ENCODE results near the gene CTDSP2. TPM values are rescaled to one million over a fixed set of nuclear protein-coding genes. Genes with fewer than 3 reads are reported as not detected.
"Not testable (repeated sequence)": the region's sequence is repeated elsewhere in the genome, so short reads cannot be mapped to it uniquely, and the experiment has no call there.

Gene CTDSP2
- total and polyA plus RNA-seq, 12 donors: 31.2 to 138 (median 82.7) TPM

DNA sequence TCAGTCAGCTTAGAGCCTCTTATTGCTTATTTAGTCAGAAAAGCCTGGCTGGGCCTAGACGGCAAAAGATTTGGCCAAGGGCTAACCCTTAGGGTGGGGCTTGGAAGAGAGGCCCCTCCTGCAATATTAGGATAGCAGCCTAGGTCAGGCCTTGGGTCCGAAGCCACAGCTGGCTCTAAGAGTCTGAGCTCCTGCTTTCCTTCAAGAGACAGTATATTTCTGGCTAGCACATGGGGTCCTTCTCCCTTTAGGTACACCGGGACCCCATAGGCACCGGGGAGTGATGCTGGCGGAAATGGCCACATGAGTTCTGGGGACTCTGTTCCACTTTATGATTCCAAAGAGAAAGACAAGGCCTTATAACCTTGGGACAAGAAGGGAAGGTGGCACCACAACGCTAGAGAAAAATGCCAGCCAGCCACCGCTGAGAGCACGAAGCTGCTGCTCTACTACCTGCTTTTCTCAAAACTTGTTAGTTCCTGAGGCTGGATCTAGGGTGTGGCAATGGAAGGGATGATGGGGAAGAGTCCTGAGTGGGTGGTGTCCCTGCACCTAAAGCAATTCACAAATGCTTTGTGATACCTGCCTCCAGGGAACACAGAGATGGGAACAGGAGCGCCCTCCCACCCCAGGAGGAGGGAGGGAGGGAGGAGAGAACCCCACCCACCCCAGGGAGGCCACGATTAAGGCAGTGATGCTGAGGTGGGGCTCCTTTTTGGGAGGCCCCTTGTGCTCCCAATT is 24.9 kb downstream of the CTDSP2 start:
- Histone ChIP-seq H3K9me3 (no peaks in the 10 kb centered on the region), H3K4me3 (no peak overlapping the region), H3K4me1 (peaks cover 16 to 75% (median 46%) of the 10 kb centered on the region in 9 donors), H3K27me3 (no peaks in the 10 kb centered on the region), H3K27ac (peak overlapping the region in 8 of 10 donors; percentile 56 to 80 (median 66)), H3K36me3 (peaks cover 13 to 87% (median 61%) of the 10 kb centered on the region in 9 donors)
- DNase-seq: no peak
- TF ChIP-seq, protein P1, sequence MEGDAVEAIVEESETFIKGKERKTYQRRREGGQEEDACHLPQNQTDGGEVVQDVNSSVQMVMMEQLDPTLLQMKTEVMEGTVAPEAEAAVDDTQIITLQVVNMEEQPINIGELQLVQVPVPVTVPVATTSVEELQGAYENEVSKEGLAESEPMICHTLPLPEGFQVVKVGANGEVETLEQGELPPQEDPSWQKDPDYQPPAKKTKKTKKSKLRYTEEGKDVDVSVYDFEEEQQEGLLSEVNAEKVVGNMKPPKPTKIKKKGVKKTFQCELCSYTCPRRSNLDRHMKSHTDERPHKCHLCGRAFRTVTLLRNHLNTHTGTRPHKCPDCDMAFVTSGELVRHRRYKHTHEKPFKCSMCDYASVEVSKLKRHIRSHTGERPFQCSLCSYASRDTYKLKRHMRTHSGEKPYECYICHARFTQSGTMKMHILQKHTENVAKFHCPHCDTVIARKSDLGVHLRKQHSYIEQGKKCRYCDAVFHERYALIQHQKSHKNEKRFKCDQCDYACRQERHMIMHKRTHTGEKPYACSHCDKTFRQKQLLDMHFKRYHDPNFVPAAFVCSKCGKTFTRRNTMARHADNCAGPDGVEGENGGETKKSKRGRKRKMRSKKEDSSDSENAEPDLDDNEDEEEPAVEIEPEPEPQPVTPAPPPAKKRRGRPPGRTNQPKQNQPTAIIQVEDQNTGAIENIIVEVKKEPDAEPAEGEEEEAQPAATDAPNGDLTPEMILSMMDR (IDR thresholded peaks at IDR 0.05): no peak
- ATAC-seq: peak in 1 of 8 donors; percentile 17
- WGBS, 2 donors: 82% methylated on average over 10 of the region's 10 CpGs
- intact Hi-C loops (cut with DNase I): no loop called here

DNA sequence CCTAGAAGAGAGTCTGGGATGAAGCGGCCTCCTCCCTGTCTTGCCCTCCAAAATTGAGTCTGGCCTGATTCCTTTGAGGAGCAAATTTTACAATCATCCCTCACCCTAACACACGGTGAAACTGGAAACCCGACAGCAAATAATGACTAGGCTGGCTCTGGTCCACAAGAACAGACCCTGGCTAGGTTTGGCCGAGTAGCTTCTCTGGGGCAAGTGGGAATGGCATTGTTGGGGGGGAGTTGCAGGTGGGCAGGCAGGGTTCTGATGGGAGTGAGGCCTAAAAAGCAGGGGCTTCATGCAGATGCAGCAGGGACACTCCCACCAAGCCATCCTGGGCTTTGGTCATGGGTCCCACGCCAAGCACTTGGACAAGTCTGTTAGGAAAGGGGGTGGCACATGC is 25.5 kb downstream of the CTDSP2 start:
- peaks cover 13 to 83% (median 55%) of the 10 kb centered on the region in 9 donors for H3K36me3 ChIP-seq
- intact Hi-C loops (cut with DNase I); H3K27me3 ChIP-seq; ATAC-seq; DNase-seq; H3K9me3 ChIP-seq; H3K4me3 ChIP-seq: not testable (repeated sequence)
- H3K4me1 ChIP-seq: peaks cover 18 to 75% (median 52%) of the 10 kb centered on the region in 9 donors
- 82 to 83% methylated on average over 5 of the region's 5 CpGs for WGBS, 2 donors
- peak overlapping the region in 3 of 10 donors; percentile 19 to 80 (median 78) for H3K27ac ChIP-seq

DNA sequence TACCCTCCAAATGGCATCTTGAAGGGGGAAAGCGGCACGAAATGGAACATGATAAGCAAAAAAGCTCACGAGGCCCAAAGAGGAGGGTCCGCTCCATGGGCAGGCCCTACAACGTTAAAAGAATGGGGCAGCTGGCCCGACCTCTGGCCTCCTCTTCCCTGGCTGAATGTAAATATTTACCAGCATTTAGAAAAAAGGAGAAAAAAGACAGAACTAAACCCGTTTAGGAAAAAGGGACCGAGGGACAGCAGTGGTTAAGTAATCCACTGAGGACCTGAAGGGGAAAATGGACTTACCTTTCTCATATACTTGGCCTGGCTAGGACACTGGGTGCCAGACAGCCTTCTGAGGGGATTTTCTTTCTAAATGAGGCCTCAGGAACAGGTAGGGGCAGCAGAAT is 26.4 kb downstream of the CTDSP2 start:
- WGBS, 2 donors: 80 to 84% methylated on average over 8 of the region's 8 CpGs
- H3K27me3 ChIP-seq; ATAC-seq; H3K9me3 ChIP-seq; intact Hi-C loops (cut with DNase I); DNase-seq; H3K4me3 ChIP-seq: not testable (repeated sequence)
- H3K4me1 ChIP-seq: peaks cover 19 to 81% (median 61%) of the 10 kb centered on the region in 9 donors
- H3K36me3 ChIP-seq: peaks cover 10 to 83% (median 46%) of the 10 kb centered on the region in 9 donors
- peak overlapping the region in 1 of 10 donors; percentile 80 for H3K27ac ChIP-seq

DNA sequence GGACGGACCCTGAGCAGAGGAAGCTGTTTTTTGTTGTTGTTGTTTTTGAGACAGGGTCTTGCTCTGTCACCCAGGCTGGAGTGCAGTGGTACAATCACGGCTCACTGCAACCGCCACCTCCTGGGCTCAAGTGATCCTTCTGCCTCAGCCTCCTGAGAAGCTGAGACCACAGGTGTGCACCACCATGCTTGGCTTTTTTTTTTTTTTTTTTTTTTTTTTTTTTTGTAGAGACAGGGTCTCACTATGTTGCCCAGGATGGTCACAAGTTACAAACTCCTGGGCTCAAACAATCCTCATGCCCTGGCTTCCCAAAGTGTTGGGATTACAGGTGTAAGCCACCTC is 28.6 kb downstream of the CTDSP2 start:
- Histone ChIP-seq H3K4me1 (peaks cover 18 to 72% (median 63%) of the 10 kb centered on the region in 9 donors), H3K36me3 (peaks cover 0 to 72% (median 24%) of the 10 kb centered on the region in 9 donors), H3K27ac (peak overlapping the region; percentile 42 to 86 (median 72))
- ATAC-seq; H3K4me3 ChIP-seq; H3K9me3 ChIP-seq; DNase-seq; H3K27me3 ChIP-seq; intact Hi-C loops (cut with DNase I): not testable (repeated sequence)
- 78 to 84% methylated on average over 3 of the region's 3 CpGs for WGBS, 2 donors

DNA sequence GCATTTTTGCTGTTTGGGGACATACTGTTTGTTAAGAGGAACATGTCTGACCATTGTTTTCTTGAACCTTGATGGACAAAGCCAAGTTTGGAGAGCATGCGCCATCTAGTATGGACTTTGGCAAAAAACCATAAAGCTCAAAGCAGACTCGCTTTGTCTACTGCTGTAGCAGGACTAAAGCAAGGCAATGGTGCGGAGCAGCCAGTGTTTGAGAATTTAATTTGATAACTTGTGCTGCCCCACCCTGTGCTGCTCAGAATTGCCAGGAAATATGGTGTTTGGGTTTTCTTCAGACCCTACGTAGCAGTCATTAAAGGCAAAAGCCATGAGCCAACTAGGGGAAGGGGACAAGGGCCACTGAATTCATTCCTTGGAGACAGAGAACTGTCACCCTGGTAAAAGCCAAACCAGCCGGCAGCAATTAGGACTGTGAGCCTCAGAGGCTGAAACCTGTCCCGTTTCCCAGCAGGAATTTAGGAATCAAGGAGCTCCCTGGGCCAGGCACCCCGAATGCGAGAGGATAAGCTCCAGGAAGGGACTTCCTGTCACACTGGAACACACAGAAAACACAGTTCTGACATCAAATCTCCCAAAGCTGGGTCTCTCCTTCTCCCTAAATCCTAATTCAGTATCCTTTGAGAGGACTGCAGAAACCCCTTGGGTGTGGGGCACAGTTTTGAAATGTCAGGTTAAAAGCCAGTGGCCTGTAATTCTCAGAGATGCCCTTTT is 29.1 kb downstream of the CTDSP2 start:
- H3K36me3 ChIP-seq: peaks cover 0 to 72% (median 19%) of the 10 kb centered on the region in 9 donors
- TF ChIP-seq, protein P1 (IDR thresholded peaks at IDR 0.05): no peak
- H3K27ac ChIP-seq: peak overlapping the region; percentile 42 to 86 (median 72)
- WGBS, 2 donors: 55 to 60% methylated on average over 8 of the region's 8 CpGs
- ATAC-seq (peak in 6 of 8 donors; percentile 24 to 51 (median 32)), DNase-seq (no peak)
- H3K4me3 ChIP-seq: no peak overlapping the region
- no peaks in the 10 kb centered on the region for H3K9me3 ChIP-seq
- no peaks in the 10 kb centered on the region for H3K27me3 ChIP-seq
- intact Hi-C loops (cut with DNase I): no loop called here
- H3K4me1 ChIP-seq: peaks cover 15 to 67% (median 57%) of the 10 kb centered on the region in 9 donors

All from heart right ventricle (tissue), 16 donors.